Left renal pelvis (tissue), 4 donors: ENCODE data around the gene CRYBG2. TPM values are rescaled to one million over a fixed set of nuclear protein-coding genes. Genes with fewer than 3 reads are reported as not detected.
"Not testable (repeated sequence)": the region's sequence is repeated elsewhere in the genome, so short reads cannot be mapped to it uniquely, and the experiment has no call there.

ENCODE experiments used
- DNase-seq, 4 donors: peaks; one replicate each; pipeline ENCODE4 v3.0.0-alpha.2; 2013; ENCODE audit warnings: low read depth in 4 of 4, low spot score in 3 of 4
- polyA plus RNA-seq, 4 donors: library from polyadenylated mRNA; unstranded; fragments of 120-200 nt; gene quantifications; one replicate each; pipeline ENCODE4 v1.2.1, GENCODE V29; 2013; ENCODE audit not compliant: insufficient read length in 4 of 4

The CRYBG2 gene
- polyA plus RNA-seq, 4 donors: 0.54 to 1.2 (median 0.98) TPM; not detected in 1

- no peak for DNase-seq
These were observed 2.2 kb downstream of the CRYBG2 start for GRCh38 chr1:26351590-26352337.

DNA sequence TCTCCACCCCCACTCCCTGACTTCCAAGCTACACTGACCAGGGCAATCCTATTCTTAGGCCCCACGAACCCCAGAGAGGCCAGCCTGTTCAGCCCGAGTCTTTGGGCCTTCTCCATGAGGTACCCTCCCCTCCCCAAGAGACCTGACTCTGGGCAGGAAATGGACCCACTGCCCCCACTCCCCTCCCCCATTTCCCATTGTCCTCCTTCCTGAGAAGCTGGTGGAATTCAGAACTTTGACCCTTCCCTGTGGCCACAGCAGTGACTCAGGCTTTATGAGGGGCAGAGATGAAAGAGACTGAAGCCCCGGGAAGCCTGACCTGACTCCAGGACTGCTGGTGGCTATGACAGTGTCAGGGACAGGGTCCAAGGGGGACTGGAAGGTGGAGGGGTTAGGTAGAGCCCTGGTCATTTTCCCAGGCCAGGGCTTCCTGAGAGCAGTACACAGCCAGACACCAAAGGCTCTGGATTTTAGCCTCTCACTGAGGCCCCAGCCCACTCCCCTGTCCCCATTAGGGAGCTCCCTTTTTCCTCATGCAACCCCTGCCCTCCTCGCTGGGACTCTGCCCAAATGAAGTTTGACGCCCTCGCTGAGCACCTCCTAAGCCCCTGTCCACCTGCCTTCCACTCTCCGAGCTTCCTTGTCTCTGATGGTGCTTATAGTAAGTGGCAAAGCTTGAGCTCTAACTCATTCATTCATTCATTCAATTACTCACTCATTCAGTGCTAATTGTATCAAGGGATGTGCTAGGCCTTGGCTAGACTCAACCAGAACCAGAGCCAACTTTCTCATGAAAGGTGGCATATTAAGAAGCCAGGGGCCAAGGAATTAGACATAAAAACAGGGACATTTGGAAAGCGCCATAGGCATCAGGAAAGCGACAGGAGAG is 3.0 kb downstream of the CRYBG2 start:
- no peak for DNase-seq

GRCh38 chr1:26350343-26350700 is 3.6 kb downstream of the CRYBG2 start:
- DNase-seq: no peak

GRCh38 chr1:26349877-26350244 is 4.1 kb downstream of the CRYBG2 start:
- DNase-seq: no peak

DNA sequence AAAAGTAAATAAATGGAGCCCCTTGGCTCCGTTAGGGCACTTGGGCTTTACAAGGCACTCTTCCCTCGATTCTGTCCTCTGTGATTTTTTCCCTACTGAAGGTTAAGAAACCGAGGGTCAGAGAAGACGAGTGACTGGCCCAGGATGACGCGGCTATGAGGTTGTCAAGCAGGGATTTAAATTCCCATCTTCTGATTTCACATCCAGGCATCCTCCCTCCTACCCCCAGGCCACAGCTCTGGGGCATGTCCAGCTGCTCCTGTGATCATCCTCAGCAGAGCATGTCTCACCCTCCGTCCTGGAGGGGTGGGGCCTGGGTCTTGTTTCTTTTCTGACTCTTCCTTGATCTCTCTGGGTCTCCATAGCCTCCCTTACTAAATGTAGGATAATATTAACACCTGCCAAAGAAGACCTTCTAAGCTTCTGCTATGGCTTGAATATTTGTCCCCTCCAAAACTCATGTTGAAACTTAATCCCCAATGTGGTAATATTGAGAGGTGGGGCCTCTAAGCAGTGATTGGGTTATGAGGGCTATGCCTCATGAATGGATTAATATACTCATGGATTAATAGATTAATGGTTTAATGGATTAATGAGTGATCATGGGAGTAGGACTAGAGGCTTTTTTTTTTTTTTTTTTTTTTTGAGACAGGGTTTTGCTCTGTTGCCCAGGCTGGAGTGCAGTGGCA is 4.6 kb downstream of the CRYBG2 start:
- no peak for DNase-seq

GRCh38 chr1:26346274-26347033 is 7.5 kb downstream of the CRYBG2 start:
- no peak for DNase-seq

DNA sequence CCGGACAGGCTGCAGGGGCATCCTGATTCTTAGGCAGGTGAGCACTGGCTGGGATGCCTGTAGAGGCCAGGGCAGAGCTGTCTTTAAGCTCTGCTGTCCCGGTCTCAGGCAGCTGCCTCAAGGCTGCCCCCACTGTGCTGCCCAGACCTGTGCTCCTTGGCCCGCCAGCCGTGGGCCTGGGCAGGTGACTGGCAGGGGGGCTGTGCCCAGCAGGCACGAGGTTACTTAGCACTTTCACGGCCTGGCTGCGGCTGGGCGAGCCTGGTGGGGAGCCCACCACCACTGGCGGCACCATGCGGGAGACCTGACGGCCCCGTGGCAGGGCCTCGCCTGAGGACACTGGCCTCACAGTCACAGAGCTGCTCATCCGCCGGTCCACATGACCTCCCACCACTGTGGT is 8.2 kb downstream of the CRYBG2 start:
- no peak for DNase-seq

GRCh38 chr1:26344147-26344920 is 9.6 kb downstream of the CRYBG2 start:
- no peak for DNase-seq

- DNase-seq: no peak
These were observed 13.9 kb downstream of the CRYBG2 start for GRCh38 chr1:26340047-26340481.

DNA sequence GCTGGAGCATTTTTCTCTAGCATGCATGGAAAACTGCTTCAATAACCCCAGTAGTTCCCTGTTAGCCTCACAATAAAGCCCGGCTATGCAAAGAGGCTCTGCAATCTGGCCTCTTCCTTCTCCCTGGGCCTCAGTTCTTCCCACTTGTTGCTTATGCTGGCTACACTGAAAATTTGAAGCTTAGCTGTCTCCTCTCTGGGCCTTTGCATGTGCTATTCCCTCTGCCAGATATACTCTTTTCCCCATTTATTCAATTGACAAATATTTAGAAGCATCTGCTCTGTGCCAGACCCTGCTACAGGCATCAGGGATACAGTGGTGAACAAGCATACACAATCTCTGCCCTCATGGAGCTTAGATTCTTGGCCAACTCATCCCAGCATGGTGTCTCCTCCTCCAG is 15.3 kb downstream of the CRYBG2 start:
- no peak for DNase-seq

DNA sequence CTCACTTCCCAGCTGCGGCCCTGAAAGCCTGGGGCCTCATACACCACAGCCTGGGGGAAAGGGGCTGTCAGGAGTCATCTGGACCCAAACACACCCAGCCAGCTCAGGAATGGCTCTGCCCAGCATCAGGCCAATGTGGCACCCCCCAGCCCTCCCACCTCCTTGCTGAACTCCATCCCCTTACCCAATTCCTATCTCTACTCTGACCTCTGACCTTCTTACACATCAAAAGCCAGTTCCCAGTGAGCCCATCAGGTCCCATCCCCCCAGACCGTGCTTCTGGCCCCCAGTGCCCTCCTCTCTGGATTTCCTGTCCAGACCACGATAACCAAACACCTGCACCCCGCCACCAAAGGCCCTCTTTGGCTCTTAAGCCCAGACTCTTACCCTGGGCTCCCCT is 16.3 kb downstream of the CRYBG2 start:
- no peak for DNase-seq

DNA sequence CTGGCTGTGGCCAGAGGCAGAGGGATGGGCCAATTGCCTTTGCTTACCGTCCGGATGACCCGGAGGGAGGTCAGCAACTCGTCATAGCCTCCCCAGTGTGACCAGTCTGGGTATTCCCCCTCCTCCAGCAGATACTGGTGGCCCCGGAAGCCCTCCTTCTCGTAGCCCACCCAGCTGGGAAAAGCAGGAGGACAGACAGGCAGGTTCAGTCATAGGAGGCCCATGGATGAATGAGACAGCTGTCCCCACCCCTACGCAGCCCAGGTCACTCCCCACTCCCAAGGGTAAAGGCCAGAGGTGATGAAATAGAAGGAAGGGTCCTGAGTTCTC is 16.8 kb downstream of the CRYBG2 start:
- DNase-seq: no peak

DNA sequence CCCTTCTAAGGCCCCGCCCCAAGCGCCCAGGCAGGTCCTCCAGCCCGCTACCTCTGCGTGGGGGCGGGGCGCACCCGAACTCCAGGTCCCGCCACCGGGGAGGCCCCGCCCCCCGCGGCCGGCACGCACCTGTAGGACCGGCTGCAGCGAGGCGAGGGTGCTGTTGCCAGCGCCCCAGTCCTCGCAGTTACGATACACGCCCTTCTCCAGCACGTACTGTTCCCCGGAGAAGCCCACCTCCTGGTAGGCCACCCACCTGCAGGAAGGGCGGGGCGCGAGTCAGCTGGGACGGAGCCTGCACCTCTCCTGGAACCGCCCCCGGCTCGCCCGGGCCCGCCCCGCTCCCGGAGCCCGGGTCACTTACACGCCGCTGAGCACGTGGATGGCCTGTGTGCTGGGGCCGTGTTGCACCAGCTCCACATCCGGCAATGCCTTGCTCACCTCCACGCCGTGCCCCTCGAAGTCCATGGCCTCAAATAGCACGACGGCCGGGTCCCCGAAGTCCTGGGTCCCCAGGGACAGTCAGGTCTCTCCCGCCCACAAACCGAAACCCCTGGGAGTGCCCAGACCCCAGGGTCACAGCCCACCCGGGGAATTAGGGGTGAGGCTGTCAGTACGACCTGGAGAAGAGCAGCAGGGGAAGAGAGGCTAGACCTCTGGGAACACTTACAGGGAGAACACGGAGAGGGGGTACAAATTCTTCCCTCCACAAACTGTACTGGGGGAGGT is 17.3 kb downstream of the CRYBG2 start:
- DNase-seq: peak in 2 of 4 donors; percentile 35 to 39

GRCh38 chr1:26335774-26336476 is 18.0 kb downstream of the CRYBG2 start:
- DNase-seq: no peak

- DNase-seq: not testable (repeated sequence)
These were observed 20.6 kb downstream of the CRYBG2 start for GRCh38 chr1:26333312-26333711.

- DNase-seq: no peak
These were observed 23.7 kb downstream of the CRYBG2 start for GRCh38 chr1:26330276-26330675.

- not testable (repeated sequence) for DNase-seq
These were observed 24.6 kb downstream of the CRYBG2 start for GRCh38 chr1:26329380-26329779.

GRCh38 chr1:26328597-26328996 is 25.3 kb downstream of the CRYBG2 start:
- DNase-seq: no peak

DNA sequence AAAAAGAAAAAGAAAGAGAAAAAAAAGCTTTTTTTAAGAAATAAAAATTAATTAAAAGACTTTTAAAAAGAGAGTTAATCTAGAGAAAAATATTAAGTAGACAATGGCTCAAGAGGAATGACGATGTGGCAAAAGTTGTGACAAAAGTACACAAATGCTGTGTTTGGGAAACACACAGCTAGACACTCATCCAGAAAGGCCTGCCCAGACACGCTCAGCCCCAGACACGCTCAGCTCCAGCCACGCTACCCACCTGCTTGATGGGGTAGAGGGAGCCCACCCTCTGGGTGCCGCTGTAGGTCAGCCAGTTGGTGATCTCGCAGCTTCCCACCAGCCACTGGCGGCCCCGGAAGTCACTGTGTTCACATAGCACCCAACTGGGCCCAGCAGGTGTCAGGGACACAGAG is 26.0 kb downstream of the CRYBG2 start:
- no peak for DNase-seq
